ENCODE measurements around the gene NPHP4.
"Not testable (repeated sequence)": the region's sequence is repeated elsewhere in the genome, so short reads cannot be mapped to it uniquely, and the experiment has no call there.

The NPHP4 gene

DNA sequence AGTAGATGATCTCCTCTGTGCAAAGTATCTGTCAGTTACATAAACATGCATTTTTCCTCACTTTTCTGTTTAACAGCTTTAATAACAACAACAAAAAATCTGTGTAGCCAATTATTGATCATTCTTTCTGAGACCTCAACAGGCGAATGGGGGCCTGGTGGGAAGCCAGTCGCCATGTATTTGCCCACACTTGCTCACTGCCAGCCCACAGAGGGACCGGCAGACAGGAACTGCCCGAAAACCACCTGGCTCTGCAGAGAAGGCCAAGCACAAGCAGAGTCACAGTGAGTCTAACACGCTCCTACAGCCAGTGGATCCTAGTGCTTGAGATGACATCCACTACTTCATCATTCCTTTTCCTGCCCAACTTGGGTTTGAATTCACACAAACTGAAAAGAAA, 56.1 kb downstream of the NPHP4 start:
- no peak for DNase-seq (ENCODE audit: low spot score)

DNA sequence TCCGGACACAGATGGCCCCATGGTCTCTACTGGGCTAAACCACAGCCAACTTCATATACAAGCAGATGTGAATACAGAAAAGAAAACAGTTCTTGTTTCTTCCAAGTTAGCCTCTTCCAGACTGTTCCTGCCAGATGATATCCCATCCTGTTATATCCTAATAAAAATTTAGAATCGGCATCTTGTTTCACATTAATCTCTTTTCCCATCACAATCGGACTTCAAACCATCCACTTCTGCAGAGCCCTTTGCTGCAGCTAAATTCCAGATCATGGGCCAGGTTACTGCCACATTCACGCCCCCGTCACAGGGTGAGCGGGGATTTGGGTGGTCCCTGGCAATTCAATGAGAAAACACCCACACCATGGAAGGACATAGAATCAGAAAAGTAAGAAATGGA, 57.2 kb downstream of the NPHP4 start:
- DNase-seq (ENCODE audit: low spot score) = no peak

DNA sequence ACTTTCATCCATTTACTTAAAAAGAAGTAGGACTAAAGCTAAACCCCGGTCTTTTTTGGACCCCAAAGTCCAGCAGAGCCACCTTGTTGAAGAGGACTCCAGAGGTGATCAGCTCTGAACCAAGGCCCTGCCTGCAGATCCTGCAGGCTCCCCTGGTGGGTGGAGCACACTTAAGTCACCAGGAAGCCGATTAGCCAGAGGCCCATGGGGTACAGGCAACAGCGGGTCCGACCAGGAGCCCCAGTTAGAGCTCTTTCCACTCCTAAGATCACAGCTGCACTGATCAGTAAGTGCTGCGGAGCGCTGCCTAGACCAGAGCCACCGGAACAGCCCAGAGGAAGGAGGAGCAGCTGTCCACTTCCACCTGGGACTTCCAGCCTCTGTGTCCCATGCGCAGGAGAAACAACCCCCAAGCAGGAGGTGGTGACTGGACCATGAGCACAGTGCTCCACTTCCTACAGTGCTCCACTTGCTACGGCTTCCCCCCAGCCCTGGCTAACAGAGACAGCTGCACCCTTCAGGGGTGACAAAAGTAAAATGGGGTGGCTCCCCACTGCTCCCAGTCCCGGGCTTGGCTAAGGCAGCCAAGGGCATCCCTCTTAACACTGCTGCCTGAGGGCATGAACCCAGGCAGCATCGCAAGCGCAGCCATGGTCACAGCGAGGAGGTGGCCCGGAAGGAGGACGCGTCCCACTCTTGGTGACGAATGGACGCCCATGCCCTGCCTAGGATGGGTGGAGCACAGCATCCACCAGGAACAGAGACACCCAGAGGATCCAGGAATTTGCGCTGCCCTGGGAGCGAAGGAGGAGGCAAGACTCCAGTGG, 58.0 kb downstream of the NPHP4 start:
- DNase-seq (ENCODE audit: low spot score) = no peak

GRCh38 chr1:5933676-5934057, 58.6 kb downstream of the NPHP4 start:
- DNase-seq (ENCODE audit: low spot score) = no peak

- DNase-seq (ENCODE audit: low spot score) = no peak
Observed at GRCh38 chr1:5933050-5933449, 59.2 kb downstream of the NPHP4 start.

DNA sequence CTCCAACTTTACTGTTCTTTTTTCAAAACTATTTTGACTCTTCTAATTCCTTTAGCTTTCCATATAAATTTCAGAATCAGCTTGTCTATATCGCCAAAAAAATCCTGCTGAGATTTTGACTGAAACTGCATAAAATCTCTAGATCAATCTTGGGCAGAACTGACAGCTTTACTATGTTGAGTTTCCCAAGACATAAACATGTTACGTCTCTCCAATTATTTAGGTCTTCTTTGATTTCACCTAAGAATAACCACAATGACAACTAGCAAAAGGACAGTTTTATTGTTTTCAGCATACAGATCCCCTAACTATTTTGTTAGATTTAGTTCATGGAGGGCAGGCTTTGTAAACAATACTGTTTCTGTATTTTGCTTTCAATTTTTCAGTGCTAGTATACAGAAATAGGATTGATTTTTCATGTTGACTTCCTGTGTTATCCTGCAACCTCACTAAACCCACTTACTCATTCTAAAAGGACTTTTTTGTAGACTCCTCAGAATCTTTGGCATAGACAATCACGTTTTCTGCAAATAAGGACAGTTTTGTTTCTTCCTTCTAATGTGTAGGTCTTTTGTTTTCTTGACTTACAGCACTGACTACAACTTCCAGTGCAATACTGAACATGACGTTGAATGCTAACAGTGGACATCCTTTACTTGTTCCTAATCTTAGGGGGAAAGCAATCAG, 63.4 kb downstream of the NPHP4 start:
- DNase-seq (ENCODE audit: low spot score) = no peak

DNA sequence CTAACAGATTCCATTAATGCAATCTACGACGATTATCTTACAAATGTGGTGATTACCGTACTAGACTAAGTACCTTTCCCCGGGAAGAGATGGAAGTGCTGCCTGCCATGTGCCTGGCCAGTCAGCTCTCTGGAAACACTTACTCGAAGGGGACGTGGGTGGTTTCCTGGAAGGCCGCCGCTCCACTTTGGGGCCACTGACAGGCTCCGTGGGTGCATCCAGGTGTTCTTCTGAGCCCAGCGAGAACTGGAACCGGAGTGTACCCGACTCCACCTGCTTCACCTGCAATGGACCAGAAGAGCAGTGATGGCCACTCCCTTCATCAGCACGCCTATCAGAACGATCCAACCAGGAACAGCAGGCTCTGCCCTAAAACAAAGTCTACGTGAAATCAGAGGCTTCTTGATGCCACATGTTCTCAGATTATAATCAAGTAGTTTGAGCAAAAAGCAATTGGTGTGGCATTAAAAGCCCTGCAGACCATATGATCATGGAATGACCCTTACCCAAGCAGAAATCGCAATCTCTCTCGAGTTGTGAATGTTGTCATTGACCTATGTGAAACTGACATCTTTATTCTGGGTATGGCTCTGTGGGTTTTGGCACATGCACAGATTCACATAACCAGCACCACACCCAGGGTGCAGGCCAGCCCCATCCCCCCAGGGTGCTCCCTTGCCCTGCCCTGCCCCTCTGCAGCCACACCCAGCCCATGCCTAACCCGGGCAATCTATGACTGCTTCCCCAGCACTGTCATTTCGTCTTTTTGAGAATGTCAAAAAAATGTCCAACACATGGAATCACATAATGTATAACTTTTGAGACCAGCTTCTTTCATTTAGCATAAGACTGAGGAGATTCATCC, 64.5 kb downstream of the NPHP4 start:
- no peak for DNase-seq (ENCODE audit: low spot score)

DNA sequence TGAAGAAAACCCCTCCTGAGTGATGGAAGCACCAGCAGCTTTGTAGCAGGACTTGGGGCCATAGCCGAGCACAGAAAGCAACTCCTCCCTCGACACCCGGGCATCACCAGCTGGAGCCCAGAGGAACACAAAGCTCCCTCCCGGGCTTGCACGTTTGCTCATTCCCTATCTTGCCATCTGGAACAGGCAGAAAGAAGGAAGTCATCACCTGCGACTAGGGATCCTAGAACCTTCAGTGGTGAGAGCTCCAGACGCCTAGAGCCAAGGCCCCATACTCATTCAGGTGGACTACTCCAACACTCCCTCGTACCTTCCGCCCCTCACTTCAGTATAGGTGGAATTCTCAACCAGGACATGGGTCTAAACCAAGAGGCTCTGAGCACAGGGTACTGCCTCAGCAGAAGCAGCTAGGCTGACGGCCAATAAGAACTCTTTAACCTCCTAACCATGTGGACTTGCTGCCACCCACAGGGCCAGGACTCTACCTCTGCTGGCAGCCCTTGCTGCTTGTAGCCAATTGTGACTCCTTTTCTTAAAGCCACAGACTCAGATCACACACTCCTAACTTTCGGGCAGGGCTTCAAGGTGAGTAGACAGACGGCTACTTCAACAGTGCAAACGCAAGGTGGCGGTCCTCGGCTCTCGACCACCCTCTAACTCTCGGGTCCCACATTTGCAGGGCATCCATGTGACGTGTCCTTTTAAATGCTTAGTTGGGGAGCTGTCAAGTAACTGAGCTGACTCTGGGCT, 65.4 kb downstream of the NPHP4 start:
- no peak for DNase-seq (ENCODE audit: low spot score)

DNA sequence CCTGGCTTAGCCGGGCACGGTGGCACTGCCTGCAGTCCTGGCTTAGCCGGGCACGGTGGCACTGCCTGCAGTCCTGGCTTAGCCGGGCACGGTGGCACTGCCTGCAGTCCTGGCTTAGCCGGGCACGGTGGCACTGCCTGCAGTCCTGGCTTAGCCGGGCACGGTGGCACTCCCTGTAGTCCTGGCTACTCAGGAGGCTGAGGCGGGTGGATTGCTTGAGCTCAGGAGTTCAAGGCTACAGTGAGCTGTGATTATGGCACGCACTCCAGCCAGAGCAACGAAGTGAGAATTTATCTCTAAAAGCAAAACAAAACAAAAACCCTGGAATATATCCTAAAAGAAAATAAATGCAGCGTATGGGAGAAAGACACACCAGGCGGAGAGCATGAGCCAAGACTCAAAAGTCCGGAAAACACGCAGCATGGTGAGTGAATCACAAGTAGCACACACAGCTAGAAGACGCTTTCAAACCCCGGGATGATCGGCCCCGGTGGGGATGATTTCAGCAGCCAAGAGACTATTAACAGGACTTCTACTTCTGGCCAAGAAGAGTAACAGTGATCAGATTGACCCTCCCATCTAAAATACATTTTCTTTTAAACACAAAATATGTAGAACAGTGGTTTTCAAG, 69.4 kb downstream of the NPHP4 start:
- not testable (repeated sequence) for DNase-seq (ENCODE audit: low spot score)

DNA sequence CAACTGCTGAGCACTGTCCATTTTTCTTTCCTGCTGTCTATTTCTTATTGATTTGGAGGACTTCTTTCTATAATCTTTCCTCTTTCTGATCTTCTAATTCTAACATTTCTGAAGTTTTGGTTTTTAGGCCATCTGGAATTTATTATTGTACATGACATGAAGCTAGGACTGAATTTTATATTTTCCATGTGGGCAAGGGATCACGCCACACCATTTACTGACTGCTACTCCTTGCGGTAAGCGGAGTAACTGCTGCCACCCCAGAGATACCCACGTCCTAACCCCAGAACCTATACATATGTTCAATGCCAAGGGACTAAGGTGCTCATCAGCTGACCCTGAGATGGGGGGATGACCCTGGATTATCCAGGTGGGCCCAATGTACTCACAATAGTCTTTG, 70.6 kb downstream of the NPHP4 start:
- no peak for DNase-seq (ENCODE audit: low spot score)

GRCh38 chr1:5921129-5921528, 71.1 kb downstream of the NPHP4 start:
- no peak for DNase-seq (ENCODE audit: low spot score)

DNA sequence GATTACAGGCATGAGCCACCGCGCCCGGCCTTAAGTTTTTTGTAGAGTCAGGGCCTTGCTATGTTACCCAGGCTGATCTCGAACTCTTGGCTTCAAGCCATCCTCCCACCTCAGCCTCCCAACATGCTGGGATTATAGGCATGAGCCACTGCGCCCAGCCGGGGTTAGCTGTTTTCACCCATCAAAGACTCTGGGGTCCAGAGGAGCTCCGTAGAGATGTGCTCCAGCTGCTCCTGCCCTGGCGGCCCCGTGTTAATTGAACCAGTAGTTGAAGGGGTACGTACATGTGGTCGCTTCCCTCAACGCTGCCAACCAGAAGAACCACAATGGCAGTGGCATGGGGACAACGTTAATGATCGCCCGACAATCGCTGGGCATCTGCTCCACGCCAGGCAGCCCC, 72.0 kb downstream of the NPHP4 start:
- DNase-seq (ENCODE audit: low spot score) = no peak

- DNase-seq (ENCODE audit: low spot score) = no peak
Observed at GRCh38 chr1:5918275-5918649, 74.0 kb downstream of the NPHP4 start.

- no peak for DNase-seq (ENCODE audit: low spot score)
Observed at GRCh38 chr1:5917591-5918274, 74.5 kb downstream of the NPHP4 start.

GRCh38 chr1:5917281-5917590, 75.0 kb downstream of the NPHP4 start:
- no peak for DNase-seq (ENCODE audit: low spot score)

DNA sequence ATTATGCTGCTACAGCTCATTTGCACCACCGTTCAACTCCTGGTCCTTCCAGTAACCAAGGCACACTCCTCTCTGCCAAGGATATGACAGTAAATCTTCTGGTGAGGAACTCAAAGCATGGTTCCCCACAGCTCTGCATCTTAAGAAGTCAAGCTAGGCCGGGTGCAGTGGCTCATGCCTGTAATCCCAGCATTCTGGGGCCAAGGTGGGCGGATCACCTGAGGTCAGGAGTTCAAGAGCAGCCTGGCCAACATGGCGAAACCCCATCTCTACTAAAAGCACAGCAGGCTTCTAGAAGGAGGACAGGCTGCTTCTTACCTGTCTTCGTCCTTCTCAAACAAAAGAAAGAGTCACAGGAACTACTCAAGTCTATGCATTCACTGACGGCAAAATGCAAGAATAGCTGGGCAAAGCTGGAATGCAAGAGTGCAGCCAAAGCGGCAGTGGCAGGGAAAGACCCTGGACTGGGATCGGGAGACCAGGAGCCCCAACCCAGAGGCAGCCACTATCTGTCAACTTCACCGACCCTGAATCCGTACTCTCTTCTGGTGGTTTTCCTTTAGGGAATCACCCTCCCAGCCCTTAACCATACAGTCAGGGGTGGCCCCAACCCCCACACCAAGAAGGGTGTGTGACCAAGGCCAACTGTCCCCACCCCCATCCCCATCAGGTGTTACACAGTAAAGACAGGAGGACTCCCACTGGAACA, 75.5 kb downstream of the NPHP4 start:
- DNase-seq (ENCODE audit: low spot score) = no peak

DNA sequence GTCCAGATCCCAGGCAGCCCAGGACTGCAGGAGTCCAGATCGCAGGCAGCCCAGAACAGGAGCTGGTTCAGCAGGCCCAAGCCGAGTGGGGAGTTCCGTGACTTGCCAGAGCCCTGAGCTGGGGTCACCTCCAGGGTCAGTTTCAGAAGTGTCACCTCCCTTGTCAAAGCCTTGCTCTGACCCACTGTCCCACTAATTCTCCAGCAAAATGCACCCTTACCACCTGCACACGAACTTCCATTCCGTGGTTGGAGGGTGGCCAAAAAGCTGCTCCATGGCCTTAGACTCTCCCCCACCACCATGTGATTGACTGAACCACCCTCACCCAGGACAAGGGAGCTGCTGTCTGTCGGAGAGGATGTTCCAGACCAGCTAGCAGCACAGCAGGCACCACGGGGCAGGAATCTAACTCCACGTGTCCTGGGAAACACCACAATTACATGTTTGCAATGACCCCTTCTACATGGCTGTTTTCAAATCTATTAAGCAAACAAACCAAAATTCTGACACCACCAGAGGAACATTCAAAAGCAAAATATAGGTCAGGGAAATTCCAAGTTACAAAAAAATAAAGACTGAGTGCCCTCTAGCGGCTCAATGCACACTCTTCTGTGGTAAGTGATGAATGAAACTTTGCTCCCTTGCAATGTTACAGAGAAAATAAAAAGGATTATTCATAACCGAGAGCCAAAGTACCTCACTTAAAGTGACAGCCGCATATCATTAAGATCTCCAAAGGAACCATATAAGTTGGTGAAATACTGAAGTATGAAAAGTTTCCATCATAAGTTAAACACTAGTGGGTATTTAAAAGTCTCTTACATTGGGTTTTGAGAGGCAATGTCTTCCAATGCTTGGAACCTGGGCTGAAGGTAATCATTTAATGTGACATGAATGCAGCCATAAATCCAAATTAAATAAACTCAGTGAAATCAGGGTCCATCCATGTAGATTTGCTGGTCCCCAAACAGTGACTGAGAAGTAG, 76.3 kb downstream of the NPHP4 start:
- peak; percentile 4 for DNase-seq (ENCODE audit: low spot score)

DNA sequence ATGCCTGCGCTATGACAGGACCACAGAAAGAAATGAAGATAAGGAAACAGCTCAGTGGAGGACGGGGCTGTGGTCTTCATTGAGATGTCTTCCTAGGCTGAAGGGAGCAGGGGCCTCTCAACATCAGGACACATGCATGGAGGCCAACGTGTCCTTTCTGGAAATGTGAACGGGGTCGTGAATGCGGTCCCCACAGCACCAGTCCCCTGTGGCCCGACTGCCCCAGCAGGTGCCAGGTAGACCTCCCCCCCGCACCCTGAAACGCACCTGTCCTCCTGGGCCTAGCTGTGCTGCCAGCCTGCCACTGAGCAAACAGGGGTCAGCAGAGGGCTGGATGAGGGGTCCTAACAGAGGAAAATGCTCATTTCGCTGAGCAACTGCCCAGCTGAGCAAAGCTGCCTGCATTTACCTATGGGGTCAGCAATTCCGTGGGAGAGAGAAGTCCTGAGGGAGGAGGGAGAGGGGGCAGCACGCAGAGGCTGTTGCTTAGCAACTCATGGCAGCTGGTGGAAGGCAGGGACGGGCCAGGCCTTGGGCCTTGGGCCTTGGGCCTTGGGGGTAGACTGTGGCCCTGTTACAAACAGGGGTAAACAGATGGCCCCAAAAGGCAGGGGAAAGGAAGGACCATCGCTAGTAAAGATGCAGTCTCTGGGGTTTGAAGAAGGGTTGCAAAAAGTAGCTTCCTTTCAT, 77.4 kb downstream of the NPHP4 start:
- DNase-seq (ENCODE audit: low spot score) = no peak

All from SK-N-DZ (cell line).